ENCODE measurements around the gene C3orf18.
A peak's percentile ranks its signal among the peaks of the same experiment; 100 is the strongest.

The C3orf18 gene

DNA sequence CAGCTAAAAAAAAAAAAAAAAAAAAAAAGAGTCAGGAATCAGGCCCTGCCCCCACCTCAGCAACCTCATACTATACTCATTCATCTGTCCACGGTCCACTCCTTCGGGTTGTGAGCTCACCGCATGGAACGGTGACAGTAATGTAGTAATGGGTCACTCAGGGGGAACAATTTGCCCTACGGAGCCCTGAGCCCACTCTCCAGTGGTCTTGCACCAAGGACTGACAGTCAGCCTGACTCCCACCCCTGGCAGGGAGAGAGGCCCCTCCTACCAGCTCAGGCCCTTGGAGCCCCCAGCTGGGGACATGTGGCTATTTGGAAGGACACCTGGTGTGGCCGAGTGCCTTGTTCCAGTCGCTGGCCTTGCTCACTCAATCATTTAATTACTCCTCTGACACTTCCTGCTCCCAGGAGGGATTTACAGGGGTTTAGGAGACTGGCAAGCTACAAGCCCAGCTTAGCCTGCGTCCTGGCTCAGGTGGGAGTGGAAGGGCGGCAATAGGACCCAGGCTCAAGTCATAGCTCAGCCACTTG is 44.2 kb downstream of the C3orf18 start:
- no peak overlapping the region for H3K4me3 ChIP-seq (ENCODE audit: low read depth, low read length)
- TF ChIP-seq MYC (IDR thresholded peaks at IDR 0.05; ENCODE audit: low read depth, low read length) (no peak), MAX (IDR thresholded peaks at IDR 0.05; ENCODE audit: low read depth, low read length) (no peak), CTCF (IDR thresholded peaks at IDR 0.05; ENCODE audit: low read depth, low read length) (no peak), POLR2A (IDR thresholded peaks at IDR 0.05; ENCODE audit: extremely low read depth, insufficient read length) (no peak)
- DNase-seq (ENCODE audit: low read depth), result no peak

- no peak overlapping the region for H3K4me3 ChIP-seq (ENCODE audit: low read depth, low read length)
- TF ChIP-seq MAX (IDR thresholded peaks at IDR 0.05; ENCODE audit: low read depth, low read length) (no peak), MYC (IDR thresholded peaks at IDR 0.05; ENCODE audit: low read depth, low read length) (no peak), POLR2A (IDR thresholded peaks at IDR 0.05; ENCODE audit: extremely low read depth, insufficient read length) (no peak), CTCF (IDR thresholded peaks at IDR 0.05; ENCODE audit: low read depth, low read length) (no peak)
- DNase-seq (ENCODE audit: low read depth), result no peak
Observed at GRCh38 chr3:50521572-50521971, 46.0 kb downstream of the C3orf18 start.

- peak; percentile 16 for DNase-seq (ENCODE audit: low read depth)
- no peak for TF ChIP-seq MAX (IDR thresholded peaks at IDR 0.05; ENCODE audit: low read depth, low read length)
- TF ChIP-seq MYC (IDR thresholded peaks at IDR 0.05; ENCODE audit: low read depth, low read length), result no peak
- no peak for TF ChIP-seq POLR2A (IDR thresholded peaks at IDR 0.05; ENCODE audit: extremely low read depth, insufficient read length)
- TF ChIP-seq CTCF (IDR thresholded peaks at IDR 0.05; ENCODE audit: low read depth, low read length), result no peak
- no peak overlapping the region for H3K4me3 ChIP-seq (ENCODE audit: low read depth, low read length)
Observed at GRCh38 chr3:50520849-50521248, 46.7 kb downstream of the C3orf18 start.

GRCh38 chr3:50519471-50520089 is 48.0 kb downstream of the C3orf18 start:
- peak; percentile 64 for DNase-seq (ENCODE audit: low read depth)
- TF ChIP-seq MYC (IDR thresholded peaks at IDR 0.05; ENCODE audit: low read depth, low read length), result no peak
- TF ChIP-seq CTCF (IDR thresholded peaks at IDR 0.05; ENCODE audit: low read depth, low read length), result peak; percentile 97
- no peak for TF ChIP-seq POLR2A (IDR thresholded peaks at IDR 0.05; ENCODE audit: extremely low read depth, insufficient read length)
- peak; percentile 34; the same call in 1 of the 2 replicates for TF ChIP-seq MAX (IDR thresholded peaks at IDR 0.05; ENCODE audit: low read depth, low read length)
- no peak overlapping the region for H3K4me3 ChIP-seq (ENCODE audit: low read depth, low read length)

- no peak overlapping the region for H3K4me3 ChIP-seq (ENCODE audit: low read depth, low read length)
- TF ChIP-seq CTCF (IDR thresholded peaks at IDR 0.05; ENCODE audit: low read depth, low read length), result no peak
- DNase-seq (ENCODE audit: low read depth), result no peak
Observed at GRCh38 chr3:50518436-50518835, 49.1 kb downstream of the C3orf18 start.

Data from NB4 (cell line).